Esophagus muscularis mucosa (tissue), 3 donors: ENCODE data around the gene SELENOH.

Source experiments
- CTCF ChIP-seq, 3 experiments: fragments of 200-600 bp in 2 of 3; fragments of 450-650 bp in 1 of 3; sonication (generic) in 2 of 3; IDR thresholded peaks; one replicate each; pipeline ENCODE4 v1.5.1; 2017 to 2019; ENCODE audit warnings: antibody characterized with exemption in 3 of 3, mild to moderate bottlenecking in 2 of 3, moderate library complexity in 1 of 3
- POLR2A ChIP-seq: fragments of 450-650 bp; IDR thresholded peaks from one replicate; pipeline ENCODE4 v1.6.1; 2017; ENCODE audit warnings: antibody characterized with exemption, moderate library complexity, mild to moderate bottlenecking, low read depth

DNA sequence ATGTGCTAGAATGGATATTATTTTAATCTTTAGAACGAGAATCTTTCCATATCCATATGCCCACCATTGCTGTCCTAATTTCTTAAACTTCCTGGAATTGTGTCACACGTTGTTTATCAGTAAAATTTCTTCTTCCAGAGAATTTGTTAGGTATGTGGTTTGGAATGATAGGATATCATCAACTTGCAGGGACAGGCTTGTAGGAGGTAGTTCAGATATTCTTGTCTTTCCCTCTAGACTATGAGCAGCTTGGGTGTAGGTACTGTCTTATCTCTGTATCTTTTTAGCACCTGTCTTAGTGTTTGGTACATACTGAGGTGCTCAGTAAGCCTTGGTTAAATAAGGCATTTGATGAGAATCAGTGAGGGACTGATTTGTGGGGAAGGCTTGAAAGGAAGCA lies 23.7 kb downstream of the SELENOH start:
- TF ChIP-seq CTCF (IDR thresholded peaks at IDR 0.05) (no peak), POLR2A (no peak)
